ENCODE measurements around the gene PCLO.

The PCLO gene

DNA sequence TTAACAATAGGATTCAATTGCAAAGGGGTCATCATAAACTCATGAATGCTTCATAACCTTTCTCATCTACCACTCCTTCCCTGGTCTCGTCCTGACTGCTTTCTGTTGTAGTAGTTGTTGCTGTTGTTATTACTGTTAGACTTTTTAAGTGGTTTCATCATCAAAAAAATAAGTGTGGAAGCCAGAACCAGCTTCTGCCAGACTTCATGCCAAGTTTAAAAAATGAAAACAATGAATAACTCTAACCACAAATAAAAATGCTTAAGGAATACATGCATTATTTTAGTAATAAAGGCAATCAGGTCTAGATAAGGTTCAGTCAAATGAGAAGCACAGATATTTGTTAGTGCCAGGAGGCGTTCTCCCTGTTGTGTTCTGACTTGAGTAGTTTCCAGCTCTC is 85.4 kb downstream of the PCLO start:
- Histone ChIP-seq H3K79me1 (replicated peaks; ENCODE audit: low read length, poor library complexity, severe bottlenecking) (no peaks in the 10 kb centered on the region), H2BK120ac (ENCODE audit: low read depth, low read length) (no peak overlapping the region), H2BK12ac (ENCODE audit: low read length in 2 of 2) (no peak overlapping the region), H3K9me3 (ENCODE audit: control insufficient read depth, low read length) (no peaks in the 10 kb centered on the region), H3K4ac (ENCODE audit: low read depth in 1 of 2, low read length in 2 of 2) (no peak overlapping the region), H3K9ac (ENCODE audit: low read length) (no peak overlapping the region), H2BK5ac (ENCODE audit: low read depth, low read length, poor library complexity, severe bottlenecking) (no peak overlapping the region), H3K18ac (ENCODE audit: low read depth in 1 of 2, low read length in 2 of 2) (no peak overlapping the region), H2AFZ (ENCODE audit: low read depth, low read length) (no peak overlapping the region), H2BK15ac (ENCODE audit: low read depth, poor library complexity, severe bottlenecking) (no peak overlapping the region), H2AK5ac (ENCODE audit: low read length, severe bottlenecking) (no peak overlapping the region), H3K27ac (ENCODE audit: low read length, poor library complexity, severe bottlenecking) (no peak overlapping the region), H3K23ac (ENCODE audit: low read length in 2 of 2) (no peak overlapping the region), H3K27me3 (ENCODE audit: control insufficient read depth in 1 of 2, insufficient read depth in 1 of 2, low read length in 2 of 2) (no peaks in the 10 kb centered on the region), H3K14ac (ENCODE audit: low read length in 2 of 2) (no peak overlapping the region), H3K4me3 (ENCODE audit: insufficient read depth in 1 of 2, low read depth in 1 of 2, low read length in 2 of 2) (no peak overlapping the region), H3K4me1 (ENCODE audit: control insufficient read depth, insufficient read depth, low read depth, low read length) (no peaks in the 10 kb centered on the region), H4K91ac (ENCODE audit: low read length) (no peak overlapping the region), H4K8ac (ENCODE audit: low read length) (no peak overlapping the region), H3K36me3 (ENCODE audit: control insufficient read depth in 1 of 2, insufficient read depth in 2 of 2, low read depth in 1 of 2, low read length in 2 of 2) (no peaks in the 10 kb centered on the region), H3K4me2 (ENCODE audit: low read length, poor library complexity, severe bottlenecking) (no peak overlapping the region)
- WGBS: no CpG with 5 or more reads among the region's 2 CpGs
- no peak for DNase-seq

GRCh38 chr7:83072576-83073517 is 89.8 kb downstream of the PCLO start:
- Histone ChIP-seq H3K18ac (ENCODE audit: low read depth in 1 of 2, low read length in 2 of 2) (no peak overlapping the region), H3K27ac (ENCODE audit: low read length, poor library complexity, severe bottlenecking) (no peak overlapping the region), H2BK120ac (ENCODE audit: low read depth, low read length) (no peak overlapping the region), H3K4me2 (ENCODE audit: low read length, poor library complexity, severe bottlenecking) (no peak overlapping the region), H3K14ac (ENCODE audit: low read length in 2 of 2) (no peak overlapping the region), H3K4ac (ENCODE audit: low read depth in 1 of 2, low read length in 2 of 2) (no peak overlapping the region), H2BK15ac (ENCODE audit: low read depth, poor library complexity, severe bottlenecking) (no peak overlapping the region), H3K79me1 (replicated peaks; ENCODE audit: low read length, poor library complexity, severe bottlenecking) (no peaks in the 10 kb centered on the region), H3K23ac (ENCODE audit: low read length in 2 of 2) (no peak overlapping the region), H2BK5ac (ENCODE audit: low read depth, low read length, poor library complexity, severe bottlenecking) (no peak overlapping the region), H3K4me3 (ENCODE audit: insufficient read depth in 1 of 2, low read depth in 1 of 2, low read length in 2 of 2) (no peak overlapping the region), H2AFZ (ENCODE audit: low read depth, low read length) (no peak overlapping the region), H3K27me3 (ENCODE audit: control insufficient read depth in 1 of 2, insufficient read depth in 1 of 2, low read length in 2 of 2) (no peaks in the 10 kb centered on the region), H3K4me1 (ENCODE audit: control insufficient read depth, insufficient read depth, low read depth, low read length) (no peaks in the 10 kb centered on the region), H3K9me3 (ENCODE audit: control insufficient read depth, low read length) (no peaks in the 10 kb centered on the region), H3K36me3 (ENCODE audit: control insufficient read depth in 1 of 2, insufficient read depth in 2 of 2, low read depth in 1 of 2, low read length in 2 of 2) (no peaks in the 10 kb centered on the region), H2BK12ac (ENCODE audit: low read length in 2 of 2) (no peak overlapping the region), H2AK5ac (ENCODE audit: low read length, severe bottlenecking) (no peak overlapping the region), H3K9ac (ENCODE audit: low read length) (no peak overlapping the region), H4K8ac (ENCODE audit: low read length) (no peak overlapping the region), H4K91ac (ENCODE audit: low read length) (no peak overlapping the region)
- 88% methylated on average over 1 of the region's 2 CpGs for WGBS
- no peak for DNase-seq

GRCh38 chr7:83065714-83066113 is 97.0 kb downstream of the PCLO start:
- Histone ChIP-seq H3K4me2 (ENCODE audit: low read length, poor library complexity, severe bottlenecking) (no peak overlapping the region), H3K36me3 (ENCODE audit: control insufficient read depth in 1 of 2, insufficient read depth in 2 of 2, low read depth in 1 of 2, low read length in 2 of 2) (no peaks in the 10 kb centered on the region), H3K27me3 (ENCODE audit: control insufficient read depth in 1 of 2, insufficient read depth in 1 of 2, low read length in 2 of 2) (no peaks in the 10 kb centered on the region), H3K27ac (ENCODE audit: low read length, poor library complexity, severe bottlenecking) (no peak overlapping the region), H3K4me1 (ENCODE audit: control insufficient read depth, insufficient read depth, low read depth, low read length) (no peaks in the 10 kb centered on the region), H2AFZ (ENCODE audit: low read depth, low read length) (no peak overlapping the region), H3K4me3 (ENCODE audit: insufficient read depth in 1 of 2, low read depth in 1 of 2, low read length in 2 of 2) (no peak overlapping the region), H3K9ac (ENCODE audit: low read length) (no peak overlapping the region), H3K23ac (ENCODE audit: low read length in 2 of 2) (no peak overlapping the region), H3K9me3 (ENCODE audit: control insufficient read depth, low read length) (no peaks in the 10 kb centered on the region), H3K79me1 (replicated peaks; ENCODE audit: low read length, poor library complexity, severe bottlenecking) (no peaks in the 10 kb centered on the region), H4K91ac (ENCODE audit: low read length) (no peak overlapping the region), H2AK5ac (ENCODE audit: low read length, severe bottlenecking) (no peak overlapping the region), H2BK15ac (ENCODE audit: low read depth, poor library complexity, severe bottlenecking) (no peak overlapping the region), H3K4ac (ENCODE audit: low read depth in 1 of 2, low read length in 2 of 2) (no peak overlapping the region), H3K18ac (ENCODE audit: low read depth in 1 of 2, low read length in 2 of 2) (no peak overlapping the region), H2BK120ac (ENCODE audit: low read depth, low read length) (no peak overlapping the region), H2BK5ac (ENCODE audit: low read depth, low read length, poor library complexity, severe bottlenecking) (no peak overlapping the region), H4K8ac (ENCODE audit: low read length) (no peak overlapping the region), H3K14ac (ENCODE audit: low read length in 2 of 2) (no peak overlapping the region), H2BK12ac (ENCODE audit: low read length in 2 of 2) (no peak overlapping the region)
- WGBS: 78% methylated on average over 3 of the region's 3 CpGs
- peak; percentile 18 for DNase-seq

- no peak overlapping the region for H2BK5ac ChIP-seq (ENCODE audit: low read depth, low read length, poor library complexity, severe bottlenecking)
- H3K27ac ChIP-seq (ENCODE audit: low read length, poor library complexity, severe bottlenecking): no peak overlapping the region
- no peak overlapping the region for H2BK12ac ChIP-seq (ENCODE audit: low read length in 2 of 2)
- H3K4me2 ChIP-seq (ENCODE audit: low read length, poor library complexity, severe bottlenecking): no peak overlapping the region
- H2AFZ ChIP-seq (ENCODE audit: low read depth, low read length): no peak overlapping the region
- no peak overlapping the region for H4K8ac ChIP-seq (ENCODE audit: low read length)
- H3K23ac ChIP-seq (ENCODE audit: low read length in 2 of 2): no peak overlapping the region
- no peaks in the 10 kb centered on the region for H3K9me3 ChIP-seq (ENCODE audit: control insufficient read depth, low read length)
- no peaks in the 10 kb centered on the region for H3K27me3 ChIP-seq (ENCODE audit: control insufficient read depth in 1 of 2, insufficient read depth in 1 of 2, low read length in 2 of 2)
- no peak overlapping the region for H4K91ac ChIP-seq (ENCODE audit: low read length)
- H2BK15ac ChIP-seq (ENCODE audit: low read depth, poor library complexity, severe bottlenecking): no peak overlapping the region
- no peaks in the 10 kb centered on the region for H3K79me1 ChIP-seq (replicated peaks; ENCODE audit: low read length, poor library complexity, severe bottlenecking)
- no peaks in the 10 kb centered on the region for H3K36me3 ChIP-seq (ENCODE audit: control insufficient read depth in 1 of 2, insufficient read depth in 2 of 2, low read depth in 1 of 2, low read length in 2 of 2)
- peak; percentile 4 for DNase-seq
- H2AK5ac ChIP-seq (ENCODE audit: low read length, severe bottlenecking): no peak overlapping the region
- peak overlapping the region in 1 of 2 experiments; percentile 55 for H3K14ac ChIP-seq (ENCODE audit: low read length in 2 of 2)
- H3K4me3 ChIP-seq (ENCODE audit: insufficient read depth in 1 of 2, low read depth in 1 of 2, low read length in 2 of 2): no peak overlapping the region
- no peak overlapping the region for H3K18ac ChIP-seq (ENCODE audit: low read depth in 1 of 2, low read length in 2 of 2)
- no peak overlapping the region for H3K4ac ChIP-seq (ENCODE audit: low read depth in 1 of 2, low read length in 2 of 2)
- H2BK120ac ChIP-seq (ENCODE audit: low read depth, low read length): no peak overlapping the region
- no peaks in the 10 kb centered on the region for H3K4me1 ChIP-seq (ENCODE audit: control insufficient read depth, insufficient read depth, low read depth, low read length)
- no peak overlapping the region for H3K9ac ChIP-seq (ENCODE audit: low read length)
These were observed 102.5 kb downstream of the PCLO start for GRCh38 chr7:83060218-83060617.
